ENCODE measurements around the gene EIF2AK2.

GRCh38 chr2:37052600-37053332 is 104.0 kb downstream of the EIF2AK2 start:
- TF ChIP-seq GATA2 (IDR thresholded peaks at IDR 0.05; ENCODE audit: low read depth, low read length) (no peak), GATA3 (IDR thresholded peaks at IDR 0.05; ENCODE audit: low read depth, low read length) (no peak)
